Measurements from ENCODE around the gene RAC3.

DNA sequence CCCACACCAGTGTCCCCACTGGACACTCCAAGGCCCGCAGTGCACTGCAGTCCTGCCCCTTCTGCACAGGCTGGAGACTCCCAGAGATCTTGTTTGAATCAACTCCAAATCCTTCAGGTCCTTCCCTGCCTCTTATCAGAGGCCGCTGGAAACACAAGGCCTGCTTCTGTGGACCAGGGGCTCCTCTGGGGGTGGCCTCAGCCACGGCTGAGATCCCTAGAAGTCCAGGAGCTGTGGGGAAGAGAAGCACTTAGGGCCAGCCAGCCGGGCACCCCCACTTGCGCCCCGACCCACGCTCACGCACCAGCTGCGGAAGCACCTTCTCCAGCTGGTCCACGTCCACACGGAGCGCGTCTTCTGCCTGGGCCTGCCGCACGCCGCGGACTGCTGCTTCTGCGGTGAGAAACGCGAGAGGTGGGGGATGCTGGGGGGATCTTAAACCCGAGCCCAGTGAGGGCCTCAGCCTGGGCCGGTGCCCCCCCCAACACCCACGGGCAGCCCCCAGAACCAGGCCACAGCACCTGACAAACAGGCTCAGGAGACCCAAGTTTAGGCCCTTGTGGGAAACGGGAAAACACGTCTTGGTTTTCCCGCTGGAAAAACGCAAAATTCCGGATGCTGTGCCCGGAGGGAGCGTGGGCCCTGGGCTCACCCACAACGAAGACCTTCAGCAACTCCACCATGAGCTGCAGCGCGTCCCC lies 12.3 kb upstream of the RAC3 start:
- no peak for TF ChIP-seq POLR2A (IDR thresholded peaks at IDR 0.05)
- TF ChIP-seq, protein P1, sequence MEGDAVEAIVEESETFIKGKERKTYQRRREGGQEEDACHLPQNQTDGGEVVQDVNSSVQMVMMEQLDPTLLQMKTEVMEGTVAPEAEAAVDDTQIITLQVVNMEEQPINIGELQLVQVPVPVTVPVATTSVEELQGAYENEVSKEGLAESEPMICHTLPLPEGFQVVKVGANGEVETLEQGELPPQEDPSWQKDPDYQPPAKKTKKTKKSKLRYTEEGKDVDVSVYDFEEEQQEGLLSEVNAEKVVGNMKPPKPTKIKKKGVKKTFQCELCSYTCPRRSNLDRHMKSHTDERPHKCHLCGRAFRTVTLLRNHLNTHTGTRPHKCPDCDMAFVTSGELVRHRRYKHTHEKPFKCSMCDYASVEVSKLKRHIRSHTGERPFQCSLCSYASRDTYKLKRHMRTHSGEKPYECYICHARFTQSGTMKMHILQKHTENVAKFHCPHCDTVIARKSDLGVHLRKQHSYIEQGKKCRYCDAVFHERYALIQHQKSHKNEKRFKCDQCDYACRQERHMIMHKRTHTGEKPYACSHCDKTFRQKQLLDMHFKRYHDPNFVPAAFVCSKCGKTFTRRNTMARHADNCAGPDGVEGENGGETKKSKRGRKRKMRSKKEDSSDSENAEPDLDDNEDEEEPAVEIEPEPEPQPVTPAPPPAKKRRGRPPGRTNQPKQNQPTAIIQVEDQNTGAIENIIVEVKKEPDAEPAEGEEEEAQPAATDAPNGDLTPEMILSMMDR (IDR thresholded peaks at IDR 0.05), result no peak
